Activated naive CD8-positive, alpha-beta T cell (primary cell): ENCODE measurements around the gene FABP6.
"Not testable (repeated sequence)": the region's sequence is repeated elsewhere in the genome, so short reads cannot be mapped to it uniquely, and the experiment has no call there.

Source experiments
- H3K27ac Mint-ChIP-seq: one replicate; pipeline ENCODE4 v1.8.0; 2021; ENCODE audit warnings: mixed read lengths
- H3K27me3 Mint-ChIP-seq: one replicate; pipeline ENCODE4 v1.8.0; 2021; ENCODE audit warnings: mixed read lengths
- H3K36me3 Mint-ChIP-seq: one replicate; pipeline ENCODE4 v1.8.0; 2021; ENCODE audit warnings: mixed read lengths
- H3K4me1 Mint-ChIP-seq: one replicate; pipeline ENCODE4 v1.8.0; 2021; ENCODE audit warnings: low read depth, mixed read lengths
- H3K4me3 Mint-ChIP-seq: one replicate; pipeline ENCODE4 v1.8.0; 2021; ENCODE audit warnings: mild to moderate bottlenecking, mixed read lengths
- H3K9me3 Mint-ChIP-seq: one replicate; pipeline ENCODE4 v1.8.0; 2021; ENCODE audit warnings: low read depth, mixed read lengths

FABP6 gene

DNA sequence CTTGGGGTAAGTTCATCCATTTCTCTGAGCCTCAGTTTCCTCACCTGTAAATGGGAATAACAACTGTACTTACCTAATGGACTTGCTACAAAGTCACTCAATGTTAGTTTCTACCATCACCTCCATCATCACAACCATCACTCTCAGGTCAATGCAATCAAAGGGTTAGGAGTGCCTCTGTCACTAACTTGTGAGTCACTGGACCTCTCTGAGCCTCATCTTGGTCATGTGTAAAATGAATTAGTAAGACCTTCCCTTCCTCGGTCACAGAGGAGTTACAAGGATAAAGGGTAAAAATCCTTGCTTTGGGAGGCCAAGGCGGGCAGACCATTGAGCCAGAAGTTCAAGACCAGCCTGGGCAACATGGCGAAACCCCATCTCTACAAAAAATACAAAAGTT, 12.8 kb downstream of the FABP6 start:
- H3K9me3 Mint-ChIP-seq: no peaks in the 10 kb centered on the region
- H3K4me3 Mint-ChIP-seq: no peak overlapping the region
- H3K4me1 Mint-ChIP-seq: no peaks in the 10 kb centered on the region
- H3K36me3 Mint-ChIP-seq: no peaks in the 10 kb centered on the region
- no peak overlapping the region for H3K27ac Mint-ChIP-seq
- H3K27me3 Mint-ChIP-seq: no peaks in the 10 kb centered on the region

DNA sequence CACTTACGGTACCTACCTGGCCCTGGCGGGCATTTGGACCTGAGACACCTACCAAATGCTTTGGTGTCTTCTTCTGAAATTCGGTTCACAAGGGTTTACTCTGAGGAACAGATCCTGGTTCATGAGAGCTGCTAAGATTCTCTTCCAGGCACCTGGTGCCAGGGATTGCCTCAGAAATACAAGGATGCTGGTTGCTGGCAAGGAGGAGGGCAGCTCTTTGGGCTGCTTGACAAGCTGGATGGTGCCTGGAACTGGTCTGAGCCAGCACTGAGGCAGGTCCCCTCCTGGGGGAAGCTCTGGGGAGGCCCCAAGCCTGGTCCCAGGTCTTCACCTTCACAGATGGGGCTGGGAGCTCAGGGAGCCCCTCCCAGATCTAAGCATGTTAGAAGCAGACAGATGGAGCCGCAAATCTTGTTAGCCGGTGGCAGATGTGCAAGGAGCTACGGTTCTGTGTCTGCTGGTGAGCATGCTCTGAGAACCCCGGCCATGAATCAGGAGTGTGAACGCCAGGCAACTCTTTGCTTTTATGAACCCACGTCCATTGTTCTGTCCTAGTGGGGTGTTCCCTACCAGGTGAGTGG, 16.3 kb downstream of the FABP6 start:
- H3K4me1 Mint-ChIP-seq: no peaks in the 10 kb centered on the region
- H3K9me3 Mint-ChIP-seq: no peaks in the 10 kb centered on the region
- H3K4me3 Mint-ChIP-seq: no peak overlapping the region
- no peak overlapping the region for H3K27ac Mint-ChIP-seq
- H3K36me3 Mint-ChIP-seq: no peaks in the 10 kb centered on the region
- no peaks in the 10 kb centered on the region for H3K27me3 Mint-ChIP-seq

DNA sequence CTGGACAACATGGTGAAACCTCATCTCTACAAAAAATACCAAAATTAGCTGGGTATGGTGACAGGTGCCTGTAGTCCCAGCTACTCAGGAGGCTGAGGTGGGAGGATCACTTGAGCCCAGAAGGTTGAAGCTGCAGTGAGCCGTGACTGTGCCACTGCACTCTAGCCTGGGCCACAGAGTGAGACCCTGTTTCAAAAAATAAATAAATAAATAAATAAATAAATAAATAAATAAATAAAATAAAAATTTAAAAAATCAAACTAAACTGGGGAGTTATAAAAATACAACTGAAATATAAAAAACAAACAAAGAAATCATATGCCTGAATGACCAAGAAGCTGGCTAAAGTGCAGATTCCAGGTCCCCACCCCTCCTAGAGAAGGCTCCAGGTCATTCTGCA, 20.3 kb downstream of the FABP6 start:
- H3K4me3 Mint-ChIP-seq, H3K36me3 Mint-ChIP-seq, H3K27me3 Mint-ChIP-seq, H3K27ac Mint-ChIP-seq, H3K4me1 Mint-ChIP-seq, H3K9me3 Mint-ChIP-seq: not testable (repeated sequence)

DNA sequence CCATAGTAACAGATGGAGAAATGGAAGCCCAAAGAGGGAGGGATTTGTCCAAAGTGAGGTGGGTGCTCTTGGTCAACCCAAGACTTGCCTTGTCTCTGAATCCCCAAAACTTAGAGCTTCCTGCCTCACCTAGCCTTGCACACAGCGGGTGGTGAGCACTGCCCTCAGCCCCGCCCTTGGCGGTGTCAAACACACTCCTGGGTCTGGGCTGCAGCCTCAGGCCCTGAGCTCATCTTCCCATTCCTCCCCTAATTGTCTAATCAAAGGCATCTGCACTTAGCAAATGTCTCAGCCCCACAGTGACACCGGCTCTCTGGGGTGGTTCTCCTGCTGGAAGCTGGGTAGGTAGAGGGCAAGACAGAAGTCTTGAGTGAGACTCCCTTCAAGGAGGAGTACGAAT, 20.9 kb downstream of the FABP6 start:
- Mint-ChIP-seq H3K27ac (no peak overlapping the region), H3K9me3 (no peaks in the 10 kb centered on the region), H3K4me3 (no peak overlapping the region), H3K27me3 (no peaks in the 10 kb centered on the region), H3K4me1 (no peaks in the 10 kb centered on the region), H3K36me3 (no peaks in the 10 kb centered on the region)

DNA sequence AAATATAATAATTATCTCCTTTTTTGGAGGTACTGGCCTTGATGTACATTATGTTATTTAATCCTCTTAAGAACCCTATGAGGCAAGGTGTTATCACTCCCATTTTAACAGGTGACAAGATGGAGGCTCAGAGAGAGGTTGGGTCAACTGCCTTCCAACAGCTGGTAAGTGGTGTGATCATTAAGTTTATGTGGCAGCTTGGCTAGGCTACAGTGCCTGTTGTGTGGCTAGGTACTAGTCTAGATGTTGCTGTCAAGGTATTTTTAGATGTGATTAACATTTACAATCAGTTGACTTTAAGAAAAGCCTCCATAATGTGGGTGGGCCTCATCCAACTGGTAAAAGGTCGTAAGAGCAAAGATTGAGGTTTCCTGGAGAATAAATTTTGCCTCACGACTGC, 21.5 kb downstream of the FABP6 start:
- H3K4me1 Mint-ChIP-seq: no peaks in the 10 kb centered on the region
- no peaks in the 10 kb centered on the region for H3K9me3 Mint-ChIP-seq
- H3K27ac Mint-ChIP-seq: no peak overlapping the region
- no peak overlapping the region for H3K4me3 Mint-ChIP-seq
- H3K36me3 Mint-ChIP-seq: no peaks in the 10 kb centered on the region
- H3K27me3 Mint-ChIP-seq: no peaks in the 10 kb centered on the region

DNA sequence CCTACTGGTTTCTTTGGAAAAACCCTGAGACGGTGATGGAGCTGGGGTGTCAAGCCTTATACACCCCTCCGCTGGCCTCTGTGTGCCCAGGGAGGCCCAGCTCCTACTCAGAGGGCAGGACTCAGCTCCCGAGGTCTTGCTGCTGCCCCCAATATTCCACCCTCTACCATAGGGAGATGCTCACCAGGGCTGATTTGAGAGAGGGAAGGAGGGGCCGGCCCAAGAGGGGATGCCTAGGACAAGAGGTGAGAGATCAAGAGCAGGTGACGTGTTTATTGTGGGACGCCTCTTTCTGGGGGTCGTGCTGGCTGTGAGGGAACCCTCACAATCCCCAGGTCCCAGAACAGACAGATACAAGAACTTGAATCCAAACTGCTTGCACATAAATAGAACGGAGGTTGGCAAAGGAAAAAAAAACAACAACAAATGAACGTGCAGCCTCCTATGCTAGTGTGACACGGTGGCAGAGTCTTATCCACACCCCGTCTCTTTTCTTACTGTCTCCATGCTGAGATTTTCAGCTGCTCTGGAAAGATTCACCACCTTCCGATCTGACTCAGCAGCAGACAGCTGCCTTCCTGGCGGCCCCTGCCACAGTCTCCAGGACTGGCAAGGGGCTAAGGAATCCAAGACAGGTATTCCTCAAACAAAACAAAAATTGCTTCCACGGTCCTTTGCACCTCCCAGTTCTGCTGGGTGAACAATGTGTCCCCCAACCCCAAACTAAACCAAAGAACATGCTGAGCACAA, 22.3 kb downstream of the FABP6 start:
- no peak overlapping the region for H3K27ac Mint-ChIP-seq
- no peaks in the 10 kb centered on the region for H3K9me3 Mint-ChIP-seq
- H3K36me3 Mint-ChIP-seq: no peaks in the 10 kb centered on the region
- no peaks in the 10 kb centered on the region for H3K27me3 Mint-ChIP-seq
- H3K4me3 Mint-ChIP-seq: no peak overlapping the region
- H3K4me1 Mint-ChIP-seq: no peaks in the 10 kb centered on the region

DNA sequence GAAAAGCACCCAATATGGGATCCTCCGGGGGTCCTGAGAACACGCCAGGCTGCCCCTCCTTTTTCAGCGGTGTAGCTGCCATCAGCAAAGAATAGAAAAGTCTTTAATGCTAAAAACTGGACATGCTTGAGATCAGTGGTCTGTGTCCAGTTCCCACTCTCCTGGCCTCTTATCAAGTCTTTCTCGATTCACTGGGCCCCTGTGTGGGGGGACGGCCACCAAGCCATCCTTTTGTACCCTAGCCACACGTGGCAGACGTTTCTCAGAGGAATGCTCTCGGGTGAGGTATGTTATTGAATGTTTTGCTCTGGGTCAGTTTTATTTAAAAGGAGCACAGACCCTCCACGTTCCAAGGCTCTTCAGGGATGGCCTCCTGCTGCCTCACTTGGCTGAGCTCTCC, 23.6 kb downstream of the FABP6 start:
- no peak overlapping the region for H3K4me3 Mint-ChIP-seq
- no peaks in the 10 kb centered on the region for H3K9me3 Mint-ChIP-seq
- H3K36me3 Mint-ChIP-seq: no peaks in the 10 kb centered on the region
- H3K4me1 Mint-ChIP-seq: no peaks in the 10 kb centered on the region
- no peak overlapping the region for H3K27ac Mint-ChIP-seq
- no peaks in the 10 kb centered on the region for H3K27me3 Mint-ChIP-seq

DNA sequence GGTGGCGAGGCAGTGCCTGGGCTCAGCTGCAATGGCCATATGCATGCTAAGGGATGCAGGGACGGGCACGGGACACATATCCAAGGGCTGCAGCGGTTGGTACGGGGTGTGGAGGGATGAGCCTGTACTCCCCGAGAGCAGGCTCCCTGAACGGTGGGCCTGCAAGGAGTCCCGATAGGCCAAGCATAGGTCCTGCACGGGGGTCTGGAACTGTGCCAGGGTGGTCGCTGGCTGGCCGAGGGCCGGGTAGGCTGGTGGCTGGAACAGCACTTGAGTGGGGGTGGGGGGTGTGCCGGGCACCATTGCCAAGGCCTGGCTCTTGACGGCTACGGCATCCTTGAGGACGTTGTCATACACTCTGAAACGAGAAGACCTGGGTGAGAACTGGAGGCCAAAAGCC, 24.1 kb downstream of the FABP6 start:
- no peaks in the 10 kb centered on the region for H3K36me3 Mint-ChIP-seq
- no peaks in the 10 kb centered on the region for H3K4me1 Mint-ChIP-seq
- no peak overlapping the region for H3K4me3 Mint-ChIP-seq
- no peak overlapping the region for H3K27ac Mint-ChIP-seq
- no peaks in the 10 kb centered on the region for H3K9me3 Mint-ChIP-seq
- no peaks in the 10 kb centered on the region for H3K27me3 Mint-ChIP-seq

DNA sequence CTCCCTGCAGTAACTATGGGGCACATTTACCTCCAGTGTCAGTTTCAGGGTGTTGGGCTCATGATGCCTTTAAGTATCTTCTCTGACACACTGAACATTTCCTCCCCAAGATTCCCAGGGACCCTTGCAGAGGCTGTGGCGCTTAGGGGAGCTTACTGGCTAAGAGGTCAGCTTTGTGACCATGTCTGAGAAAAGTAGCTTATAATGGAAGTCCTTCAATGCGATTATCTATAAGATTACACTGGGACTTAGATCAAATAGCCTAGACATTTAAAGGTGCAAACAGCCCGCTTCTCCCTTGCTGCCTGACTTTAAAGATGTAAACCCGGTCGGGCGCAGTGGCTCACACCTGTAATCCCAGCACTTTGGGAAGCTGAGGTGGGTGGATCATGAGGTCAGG, 25.4 kb downstream of the FABP6 start:
- no peak overlapping the region for H3K27ac Mint-ChIP-seq
- H3K27me3 Mint-ChIP-seq: no peaks in the 10 kb centered on the region
- H3K9me3 Mint-ChIP-seq: no peaks in the 10 kb centered on the region
- H3K36me3 Mint-ChIP-seq: no peaks in the 10 kb centered on the region
- H3K4me3 Mint-ChIP-seq: no peak overlapping the region
- no peaks in the 10 kb centered on the region for H3K4me1 Mint-ChIP-seq

DNA sequence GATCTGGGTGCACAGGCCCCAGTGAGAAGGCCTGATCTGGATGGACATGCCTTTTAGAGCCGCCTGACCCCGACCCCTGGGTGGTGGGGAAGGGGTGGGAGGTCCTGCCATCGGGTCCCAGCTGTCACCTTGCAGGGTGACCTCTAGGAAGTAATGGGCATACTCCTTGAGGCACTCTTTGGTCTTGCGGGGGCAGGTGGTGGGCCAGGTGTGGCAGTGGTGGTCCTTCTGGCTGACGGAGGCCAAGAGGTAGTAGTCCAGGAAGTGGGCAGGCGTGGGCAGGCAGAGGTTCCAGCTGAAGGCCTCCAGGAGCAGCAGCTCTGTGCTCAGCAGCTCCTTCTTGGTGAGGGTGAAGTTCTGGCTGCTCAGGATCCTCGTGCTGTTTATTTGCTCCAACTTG, 30.0 kb downstream of the FABP6 start:
- Mint-ChIP-seq H3K4me3 (no peak overlapping the region), H3K27ac (no peak overlapping the region), H3K9me3 (no peaks in the 10 kb centered on the region), H3K36me3 (no peaks in the 10 kb centered on the region), H3K4me1 (no peaks in the 10 kb centered on the region), H3K27me3 (no peaks in the 10 kb centered on the region)

DNA sequence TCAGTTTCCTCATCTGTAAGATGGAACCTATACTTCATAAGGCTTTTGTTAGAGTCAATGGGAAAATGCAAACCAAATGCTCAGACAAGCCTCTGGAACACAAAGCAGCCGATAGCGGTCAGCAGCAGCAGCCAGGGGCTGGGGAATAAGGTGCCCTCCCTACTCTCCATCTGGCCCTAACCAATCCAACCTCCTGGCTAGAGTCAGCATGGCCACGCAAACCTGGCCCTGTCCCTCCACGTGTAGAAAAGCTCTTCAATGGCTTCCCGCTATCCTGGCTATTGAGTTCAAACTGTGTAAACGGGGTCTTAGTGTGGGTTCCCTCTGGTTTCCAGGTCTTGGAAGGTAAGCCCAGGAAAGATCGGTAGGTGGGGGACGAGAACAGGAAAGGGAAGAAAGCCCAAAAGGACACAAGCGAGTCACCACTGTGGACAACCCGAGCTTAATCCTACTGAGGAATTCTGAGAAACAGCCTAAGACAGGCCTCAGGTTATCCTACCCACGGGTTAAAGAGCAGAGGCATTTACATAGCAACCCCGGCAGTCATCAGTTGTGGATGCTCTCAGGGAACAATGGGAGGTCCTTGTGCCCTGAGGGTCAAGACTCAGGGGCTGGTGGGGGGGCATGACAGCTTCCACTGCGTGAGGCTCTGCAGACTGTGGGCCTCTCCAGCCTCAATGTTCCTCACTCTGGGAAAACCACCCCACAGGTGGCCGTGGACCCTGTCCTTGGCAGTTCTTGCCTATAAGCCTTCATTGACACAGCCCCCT, 30.9 kb downstream of the FABP6 start:
- Mint-ChIP-seq H3K4me1 (no peaks in the 10 kb centered on the region), H3K27ac (no peak overlapping the region), H3K36me3 (no peaks in the 10 kb centered on the region)

DNA sequence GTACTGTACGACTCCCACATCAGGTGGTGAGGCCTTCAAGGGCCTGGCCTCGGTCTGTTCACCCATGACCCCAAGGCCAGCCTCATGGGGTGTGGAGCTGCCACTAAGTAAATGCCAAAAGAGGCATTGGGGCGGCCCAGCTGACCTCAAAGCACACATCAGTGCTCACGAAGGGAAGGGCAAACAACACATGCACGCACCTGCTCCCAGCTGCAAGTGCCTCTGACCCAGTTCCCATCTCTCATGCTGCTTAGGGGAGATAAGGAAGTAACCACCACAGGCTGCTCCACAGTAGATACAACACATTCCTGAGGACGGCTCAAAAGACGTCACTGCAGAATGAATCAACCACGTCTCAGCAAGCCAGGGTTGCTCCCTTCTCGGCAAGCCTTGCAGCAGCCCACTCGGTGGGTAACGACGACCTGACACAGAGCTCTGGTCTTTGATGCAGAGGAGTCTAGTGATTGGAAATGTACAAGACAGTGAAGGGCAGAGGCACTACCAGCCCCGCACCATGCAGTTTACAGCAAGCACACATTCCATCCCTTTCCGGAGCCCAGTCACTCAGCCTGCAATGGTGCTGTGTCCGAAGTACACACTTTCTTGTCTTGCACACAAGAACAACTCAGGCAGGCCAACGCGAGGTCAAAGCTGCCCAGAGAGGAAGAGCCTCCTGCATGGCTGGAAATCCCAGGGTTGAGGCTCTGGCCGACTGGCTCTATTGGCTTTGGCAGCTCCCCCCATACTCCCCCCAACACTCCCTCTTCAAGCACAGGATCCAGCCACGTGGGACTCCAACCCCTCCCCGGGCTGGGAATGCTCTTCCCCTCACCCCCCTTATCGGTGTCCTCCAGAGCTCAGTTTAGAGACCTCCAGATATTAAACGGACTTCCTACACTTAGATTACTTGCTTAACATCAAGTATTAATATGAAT, 31.8 kb downstream of the FABP6 start:
- H3K27ac Mint-ChIP-seq: no peak overlapping the region
- no peaks in the 10 kb centered on the region for H3K4me1 Mint-ChIP-seq
- no peak overlapping the region for H3K4me3 Mint-ChIP-seq
- no peaks in the 10 kb centered on the region for H3K36me3 Mint-ChIP-seq
- H3K27me3 Mint-ChIP-seq: no peaks in the 10 kb centered on the region
- no peaks in the 10 kb centered on the region for H3K9me3 Mint-ChIP-seq

More for the DNA sequence above, 30.9 kb downstream of the FABP6 start:
- no peaks in the 10 kb centered on the region for H3K27me3 Mint-ChIP-seq
- no peaks in the 10 kb centered on the region for H3K9me3 Mint-ChIP-seq
- no peak overlapping the region for H3K4me3 Mint-ChIP-seq

DNA sequence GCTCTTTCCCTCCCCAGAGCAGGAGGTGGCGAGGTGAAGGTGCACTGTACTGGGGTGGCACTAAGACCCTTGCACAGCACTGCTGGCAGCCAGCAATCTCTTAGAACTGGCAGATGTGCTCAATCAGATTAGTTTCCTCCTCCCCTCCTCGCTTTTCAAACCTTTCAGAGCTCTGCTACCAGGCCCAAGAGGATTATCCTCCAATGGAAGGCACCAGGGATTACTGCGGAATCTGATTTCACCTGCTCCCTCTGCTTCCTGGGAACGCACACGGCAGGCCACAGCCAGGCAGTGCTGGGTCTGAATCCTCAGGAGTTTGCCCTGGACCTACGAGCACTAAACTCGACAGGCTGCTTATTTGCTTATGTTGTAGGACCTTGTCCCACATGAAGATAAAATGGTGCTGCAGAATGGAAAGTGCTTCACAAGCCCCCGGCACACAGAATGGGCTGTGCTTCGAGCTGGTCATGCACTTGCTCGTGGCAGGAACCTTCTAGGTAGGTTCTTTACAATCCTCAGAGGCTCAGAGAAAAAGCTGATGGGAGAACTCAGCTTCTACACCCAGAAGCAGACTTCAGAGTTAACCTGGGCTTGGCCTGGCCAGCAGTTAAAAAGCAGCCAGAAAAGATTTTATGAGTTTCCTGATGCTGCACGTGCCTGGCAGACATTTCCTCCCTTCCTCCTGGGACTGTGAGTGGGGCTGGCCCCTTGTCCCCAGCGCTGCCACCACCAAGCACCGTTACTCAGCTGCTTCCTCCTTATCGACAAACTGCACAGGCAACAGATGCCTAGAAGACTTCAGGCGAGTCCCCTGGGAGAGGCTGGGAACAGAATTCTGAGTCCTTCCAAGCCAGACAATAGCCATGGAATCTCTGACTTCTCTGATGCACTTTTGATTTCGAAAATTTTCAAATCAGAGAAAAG, 33.1 kb downstream of the FABP6 start:
- Mint-ChIP-seq H3K27me3 (no peaks in the 10 kb centered on the region), H3K27ac (no peak overlapping the region), H3K9me3 (no peaks in the 10 kb centered on the region), H3K36me3 (no peaks in the 10 kb centered on the region), H3K4me3 (no peak overlapping the region), H3K4me1 (no peaks in the 10 kb centered on the region)

DNA sequence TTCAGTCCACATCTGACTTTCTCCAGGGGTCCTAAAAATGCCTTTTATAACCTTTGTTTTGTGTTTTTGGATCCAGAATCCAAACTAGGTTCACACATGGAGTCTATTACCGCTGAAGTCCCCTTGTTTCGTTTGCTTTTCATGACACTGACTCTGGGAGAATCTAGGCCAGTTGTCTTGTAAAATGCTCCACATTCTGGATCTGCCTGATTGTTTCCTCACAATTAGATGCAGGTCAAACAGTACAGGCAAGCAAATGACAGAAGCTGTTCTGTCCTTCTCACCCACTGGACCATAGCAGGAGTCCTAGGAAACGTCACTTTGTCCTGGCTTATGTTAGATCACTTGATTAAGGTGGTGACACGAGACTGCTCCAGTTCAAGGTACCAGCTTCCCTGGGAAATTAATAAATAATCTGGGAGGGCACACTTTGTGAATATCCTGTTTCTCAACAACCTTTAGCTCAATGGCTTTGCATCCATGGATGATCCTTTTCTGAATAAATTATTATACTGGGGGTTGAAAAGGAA, 34.1 kb downstream of the FABP6 start:
- no peak overlapping the region for H3K4me3 Mint-ChIP-seq
- no peaks in the 10 kb centered on the region for H3K36me3 Mint-ChIP-seq
- no peaks in the 10 kb centered on the region for H3K9me3 Mint-ChIP-seq
- H3K27me3 Mint-ChIP-seq: no peaks in the 10 kb centered on the region
- H3K4me1 Mint-ChIP-seq: no peaks in the 10 kb centered on the region
- no peak overlapping the region for H3K27ac Mint-ChIP-seq
